ENCODE measurements around the gene ANO10.

DNA sequence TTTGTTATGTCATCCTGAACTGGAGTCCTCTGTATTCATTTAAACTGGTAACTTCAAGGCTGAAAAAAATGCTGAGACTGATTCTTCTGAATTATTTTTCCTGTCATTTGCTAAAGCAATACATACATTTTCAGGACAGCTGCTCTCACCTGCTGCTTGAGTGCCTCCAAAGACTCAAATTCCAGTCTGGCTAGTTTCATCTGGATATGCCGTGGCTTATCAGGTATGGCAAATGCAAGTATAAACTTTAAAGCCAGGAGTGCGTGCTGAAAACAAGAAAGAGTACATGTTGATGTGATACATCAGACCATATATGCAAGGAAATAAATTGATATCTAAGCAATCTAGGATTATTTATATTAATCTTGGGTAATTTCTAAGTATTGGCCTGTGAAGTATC lies 189.3 kb downstream of the ANO10 start:
- no peak for TF ChIP-seq YY1 (IDR thresholded peaks at IDR 0.05; ENCODE audit: insufficient read depth, insufficient read length)
- no peak for TF ChIP-seq SUZ12 (IDR thresholded peaks at IDR 0.05; ENCODE audit: extremely low read depth, insufficient read depth, insufficient read length)

Data from NT2/D1 (cell line).